GM10248 (cell line): ENCODE measurements around the gene GHDC.
"Not testable (repeated sequence)": the region's sequence is repeated elsewhere in the genome, so short reads cannot be mapped to it uniquely, and the experiment has no call there.

Experiments
- CTCF ChIA-PET: fragments of 300-600 bp; sonication (Branson Sonifier 250); formaldehyde crosslinking; extraction: SDS; loops from one replicate; lab custom pipeline; 2021; ENCODE audit warnings: antibody characterized with exemption; lab: Yijun Ruan, JAX
- POLR2A ChIA-PET: fragments of 350-650 bp; sonication (Branson Sonifier 250); formaldehyde crosslinking; extraction: SDS; loops from one replicate; lab custom pipeline; 2020; ENCODE audit warnings: antibody characterized with exemption; lab: Yijun Ruan, JAX
- DNase-seq: peaks from one replicate; pipeline ENCODE4 v3.0.0; 2012; ENCODE audit errors: extremely low spot score
- TF ChIP-seq, protein P1 (sequence below): IDR thresholded peaks from 2 replicates; pipeline ENCODE4 v1.5.1; 2012; ENCODE audit warnings: mild to moderate bottlenecking, low read depth; ENCODE audit errors: extremely low read depth, missing control alignments, control extremely low read depth

GHDC gene

DNA sequence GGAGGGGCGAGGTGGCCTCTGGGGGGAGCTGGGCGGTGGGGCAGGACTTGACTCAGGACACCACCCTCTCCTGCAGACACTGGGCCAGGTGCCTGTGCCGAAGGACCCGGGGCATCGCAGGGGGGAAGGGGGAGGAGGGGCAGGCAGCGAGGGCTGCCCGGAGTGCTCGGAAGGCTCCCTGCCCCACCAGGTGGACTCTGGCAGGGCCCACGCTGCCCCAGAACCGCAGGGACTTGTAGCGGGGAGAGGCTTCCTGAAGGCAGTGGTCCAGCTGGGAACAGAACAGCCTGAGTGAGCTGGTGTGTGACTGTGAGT lies 4.7 kb downstream of the GHDC start:
- CTCF ChIA-PET = interaction anchor here (1.7 to 1.8 kb wide), 2 partner anchors 8 to 338 kb away, joined by 4 to 9 read pairs; partner anchors contain the start of gene KCNH4

DNA sequence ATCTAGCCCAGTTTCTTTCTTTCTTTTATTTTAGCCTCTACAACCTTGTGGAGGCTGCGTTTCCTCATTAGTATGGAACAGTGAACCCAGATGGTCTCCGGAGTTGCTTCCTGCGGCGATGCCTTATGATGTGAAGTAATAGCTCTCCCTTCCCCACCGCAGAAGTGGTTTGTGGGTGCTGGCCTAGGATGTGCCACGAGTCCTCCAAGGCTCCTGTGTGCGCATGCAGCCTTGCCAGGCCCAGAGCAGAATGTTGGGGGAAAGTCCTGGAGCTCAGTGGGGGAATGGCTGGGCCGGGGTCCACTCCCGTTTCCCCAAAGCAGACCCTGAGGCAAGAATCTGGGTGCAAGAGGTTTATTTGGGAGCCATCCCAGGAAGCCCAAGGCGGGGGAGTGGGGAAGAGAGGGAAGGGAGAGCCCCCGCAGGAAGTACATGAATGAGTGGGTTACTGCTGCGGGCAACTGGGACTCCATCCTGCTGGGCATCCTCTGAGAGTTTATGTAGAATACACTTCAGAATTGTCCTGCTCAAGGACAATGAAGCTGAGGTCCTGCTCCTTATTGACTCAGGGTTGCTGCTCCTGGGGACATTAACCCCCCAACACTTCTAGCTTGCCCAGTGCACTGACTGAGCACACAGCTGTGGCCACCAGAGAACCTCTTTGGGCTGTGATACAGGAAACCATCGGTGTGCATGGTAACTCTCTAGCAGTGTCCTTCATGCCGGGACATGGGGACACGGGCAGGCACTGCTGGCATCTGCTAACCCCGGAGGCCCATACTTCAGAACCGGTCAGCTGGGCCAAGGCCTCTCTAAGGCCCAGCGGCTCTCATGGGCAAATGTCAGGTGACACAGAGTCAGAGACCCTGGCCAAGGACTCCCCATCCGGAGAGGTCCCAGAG lies 5.3 kb downstream of the GHDC start:
- CTCF ChIA-PET = interaction anchor here (0.8 to 1.8 kb wide), 7 partner anchors 8 to 339 kb away, joined by 3 to 9 read pairs (median 4); partner anchors contain the start of gene KCNH4
- DNase-seq = no peak
- POLR2A ChIA-PET = interaction anchor here (0.5 kb wide), 1 partner anchor 39 kb away, joined by 3 read pairs; no protein-coding TSS in a partner anchor
- TF ChIP-seq, protein P1, sequence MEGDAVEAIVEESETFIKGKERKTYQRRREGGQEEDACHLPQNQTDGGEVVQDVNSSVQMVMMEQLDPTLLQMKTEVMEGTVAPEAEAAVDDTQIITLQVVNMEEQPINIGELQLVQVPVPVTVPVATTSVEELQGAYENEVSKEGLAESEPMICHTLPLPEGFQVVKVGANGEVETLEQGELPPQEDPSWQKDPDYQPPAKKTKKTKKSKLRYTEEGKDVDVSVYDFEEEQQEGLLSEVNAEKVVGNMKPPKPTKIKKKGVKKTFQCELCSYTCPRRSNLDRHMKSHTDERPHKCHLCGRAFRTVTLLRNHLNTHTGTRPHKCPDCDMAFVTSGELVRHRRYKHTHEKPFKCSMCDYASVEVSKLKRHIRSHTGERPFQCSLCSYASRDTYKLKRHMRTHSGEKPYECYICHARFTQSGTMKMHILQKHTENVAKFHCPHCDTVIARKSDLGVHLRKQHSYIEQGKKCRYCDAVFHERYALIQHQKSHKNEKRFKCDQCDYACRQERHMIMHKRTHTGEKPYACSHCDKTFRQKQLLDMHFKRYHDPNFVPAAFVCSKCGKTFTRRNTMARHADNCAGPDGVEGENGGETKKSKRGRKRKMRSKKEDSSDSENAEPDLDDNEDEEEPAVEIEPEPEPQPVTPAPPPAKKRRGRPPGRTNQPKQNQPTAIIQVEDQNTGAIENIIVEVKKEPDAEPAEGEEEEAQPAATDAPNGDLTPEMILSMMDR = no peak

More for the DNA sequence above, 4.7 kb downstream of the GHDC start:
- TF ChIP-seq, protein P1 = no peak
- POLR2A ChIA-PET = no interaction called here
- DNase-seq = no peak

DNA sequence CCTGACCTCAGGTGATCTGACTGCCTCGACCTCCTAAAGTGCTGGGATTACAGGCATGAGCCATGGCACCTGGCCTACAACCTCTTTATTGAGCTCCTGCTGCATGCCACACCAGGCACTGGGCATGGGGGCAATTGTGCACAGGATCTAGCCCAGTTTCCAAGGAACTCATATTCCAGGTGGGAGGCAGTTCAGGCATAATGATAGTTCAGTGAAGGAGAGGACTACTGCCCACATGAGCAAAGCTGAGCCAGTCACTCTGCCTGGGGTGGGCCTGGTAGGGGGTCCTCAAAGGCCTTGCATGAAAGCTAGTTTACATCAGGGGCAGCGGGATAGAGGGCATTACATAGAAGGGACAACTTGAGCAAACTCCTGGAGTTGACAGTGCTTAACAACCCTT lies 6.5 kb downstream of the GHDC start:
- POLR2A ChIA-PET = no interaction called here
- DNase-seq = no peak
- TF ChIP-seq, protein P1 = no peak
- CTCF ChIA-PET = interaction anchor here (0.9 to 1.4 kb wide), 3 partner anchors 9 to 69 kb away, joined by 3 to 4 read pairs (median 4); no protein-coding TSS in a partner anchor

DNA sequence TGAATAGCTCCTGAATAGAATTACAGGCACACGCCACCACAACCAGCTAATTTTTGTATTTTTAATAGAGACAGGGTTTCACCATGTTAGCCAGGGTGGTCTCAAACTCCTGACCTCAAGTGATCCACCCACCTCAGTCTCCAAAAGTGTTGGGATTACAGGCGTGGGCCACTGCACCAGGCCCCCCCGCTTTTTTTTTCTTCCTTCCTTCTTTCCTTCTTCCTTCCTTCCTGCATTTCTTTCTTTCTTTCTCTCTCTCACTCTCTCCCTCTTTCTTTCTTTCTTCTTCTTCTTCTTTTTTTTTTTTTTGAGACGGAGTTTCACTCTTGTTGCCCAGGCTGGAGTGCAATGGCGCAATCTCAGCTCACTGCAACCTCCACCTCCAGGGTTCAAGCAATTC lies 8.1 kb downstream of the GHDC start:
- ChIA-PET CTCF (interaction anchor here (1.0 to 1.1 kb wide), 2 partner anchors 8 to 166 kb away, joined by 3 to 4 read pairs; partner anchors contain the start of genes GHDC and NKIRAS2), POLR2A (interaction anchor here (0.6 kb wide), 1 partner anchor 1130 kb away, joined by 3 read pairs; no protein-coding TSS in a partner anchor)
- DNase-seq = not testable (repeated sequence)

DNA sequence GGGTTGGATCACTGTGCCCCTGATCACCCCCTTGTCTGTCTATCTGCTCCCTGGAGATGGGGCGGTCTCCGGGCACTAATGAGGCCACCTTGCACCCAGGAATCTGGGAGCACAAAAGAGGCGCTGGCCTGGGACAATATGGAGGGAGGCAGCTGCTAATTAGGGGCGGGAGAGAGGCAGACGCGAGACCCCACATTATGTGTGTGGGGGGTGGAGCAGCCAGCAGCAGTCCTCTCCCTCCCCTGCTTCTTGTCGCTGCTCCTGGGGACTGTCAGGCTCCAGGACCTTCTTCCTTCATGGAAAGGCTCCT lies 8.7 kb downstream of the GHDC start:
- ChIA-PET POLR2A (interaction anchor here (0.6 kb wide), 1 partner anchor 1130 kb away, joined by 3 read pairs; no protein-coding TSS in a partner anchor), CTCF (interaction anchor here (1.0 to 2.9 kb wide), 5 partner anchors 9 to 165 kb away, joined by 3 to 26 read pairs (median 10); partner anchors contain the start of genes GHDC and NKIRAS2)
- DNase-seq = no peak
- TF ChIP-seq, protein P1 = no peak

DNA sequence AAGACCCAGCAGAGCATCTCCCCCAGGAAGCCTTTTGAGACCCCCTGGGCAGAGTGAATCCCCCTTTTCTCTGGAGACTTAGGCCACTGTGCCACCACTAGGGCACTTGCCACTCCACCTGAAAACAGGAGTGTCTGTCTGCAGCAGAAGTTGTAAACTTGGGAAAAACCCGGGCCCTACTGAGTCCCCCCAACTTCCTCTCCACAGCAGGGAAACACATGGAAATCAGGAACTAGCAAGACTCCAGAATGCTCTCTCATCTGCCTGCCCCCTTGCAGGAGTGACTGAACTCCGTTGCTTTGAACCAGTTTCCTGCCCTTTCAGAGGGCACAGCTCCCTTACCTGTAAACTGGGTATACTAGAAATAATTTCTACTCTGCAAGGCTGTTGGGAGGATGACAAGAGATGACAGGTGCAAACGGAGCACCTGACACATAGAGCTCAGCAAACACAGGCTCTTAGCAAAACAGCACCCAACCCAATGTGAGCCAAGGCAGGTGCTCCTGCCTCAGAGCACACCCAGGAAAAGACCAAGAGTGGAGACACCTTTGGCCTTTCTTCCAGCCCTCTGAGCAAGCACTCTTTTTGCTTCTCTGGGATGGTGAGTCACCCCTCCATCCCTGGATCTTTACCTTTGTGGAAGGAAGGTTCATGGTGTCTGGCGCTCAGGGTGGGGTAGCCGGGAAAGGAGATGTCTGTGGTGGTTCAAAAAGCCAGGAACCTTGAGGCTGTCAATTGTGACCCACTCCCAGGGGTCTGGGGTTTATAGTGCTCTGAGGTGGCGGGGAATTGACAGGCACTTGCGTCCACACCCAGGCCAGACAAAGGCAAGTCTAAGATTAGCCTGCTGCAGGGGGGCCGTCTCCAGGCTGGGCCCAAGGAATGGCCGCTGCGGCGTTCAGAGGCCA lies 9.3 kb downstream of the GHDC start, which contains the start of gene HCRT:
TSS of gene HCRT (minus strand) at position 740 of the 908 bp plus-strand sequence. CDS start at position 653, 87 bp downstream.
- POLR2A ChIA-PET = no interaction called here
- CTCF ChIA-PET = interaction anchor here (1.1 to 6.3 kb wide), 12 partner anchors 9 to 221 kb away, joined by 3 to 53 read pairs (median 5); partner anchors contain the start of genes GHDC, KAT2A, NKIRAS2 and STAT3
- DNase-seq = no peak

More for the DNA sequence above, 9.3 kb downstream of the GHDC start, which contains the start of gene HCRT:
- TF ChIP-seq, protein P1 = no peak
